Endodermal cell (in vitro differentiated cells): Measurements from ENCODE around the gene LRBA. TPM values are rescaled to one million over a fixed set of nuclear protein-coding genes. Genes with fewer than 3 reads are reported as not detected.

Source experiments
- DNase-seq: peaks from one replicate; pipeline ENCODE4 v3.0.0-alpha.2; 2017
- H3K27ac ChIP-seq: 2 replicates; pipeline ENCODE4 v1.5.1; 2013; ENCODE audit warnings: mild to moderate bottlenecking, low read depth, low read length, moderate library complexity
- H3K27me3 ChIP-seq: 2 replicates; pipeline ENCODE4 v1.6.1; 2013; ENCODE audit warnings: mild to moderate bottlenecking, low read length, moderate library complexity; ENCODE audit not compliant: insufficient read depth, control insufficient read depth, poor library complexity, severe bottlenecking
- H3K36me3 ChIP-seq: 2 replicates; pipeline ENCODE4 v1.7.0; 2013; ENCODE audit warnings: mild to moderate bottlenecking, low read length, moderate library complexity; ENCODE audit not compliant: control insufficient read depth, insufficient read depth
- H3K4me1 ChIP-seq: one replicate; pipeline ENCODE4 v1.7.0; 2013; ENCODE audit warnings: low read length; ENCODE audit not compliant: control insufficient read depth, insufficient read depth
- H3K4me3 ChIP-seq: 2 replicates; pipeline ENCODE4 v1.5.1; 2013; ENCODE audit warnings: mild to moderate bottlenecking, low read length, moderate library complexity
- H3K9ac ChIP-seq: 2 replicates; pipeline ENCODE4 v1.6.1; 2013; ENCODE audit warnings: mild to moderate bottlenecking, low read length, moderate library complexity; ENCODE audit not compliant: poor library complexity, severe bottlenecking; ENCODE audit errors: extremely low read depth
- H3K9me3 ChIP-seq: 2 replicates; pipeline ENCODE4 v1.6.1; 2013; ENCODE audit warnings: mild to moderate bottlenecking, low read length, moderate library complexity; ENCODE audit not compliant: control insufficient read depth
- H3K27ac Mint-ChIP-seq: 2 replicates; pipeline ENCODE4 v1.8.0; 2020; ENCODE audit warnings: mixed read lengths
- H3K27me3 Mint-ChIP-seq: 2 replicates; pipeline ENCODE4 v1.8.0; 2021; ENCODE audit warnings: mild to moderate bottlenecking, mixed read lengths; ENCODE audit not compliant: insufficient read depth
- H3K36me3 Mint-ChIP-seq: 2 replicates; pipeline ENCODE4 v1.8.0; 2020; ENCODE audit warnings: low read depth, mixed read lengths
- H3K4me1 Mint-ChIP-seq: 2 replicates; pipeline ENCODE4 v1.8.0; 2020; ENCODE audit warnings: mixed read lengths
- H3K4me3 Mint-ChIP-seq: 2 replicates; pipeline ENCODE4 v1.8.0; 2020; ENCODE audit warnings: mild to moderate bottlenecking, moderate library complexity, mixed read lengths
- H3K9me3 Mint-ChIP-seq: 2 replicates; pipeline ENCODE4 v1.8.0; 2020; ENCODE audit warnings: mild to moderate bottlenecking, mixed read lengths
- CTCF ChIP-seq: fragments of 200-600 bp; sonication (generic); conservative IDR thresholded peaks from 2 replicates; pipeline ENCODE4 v1.5.0; 2021; ENCODE audit warnings: antibody characterized with exemption, mild to moderate bottlenecking
- WGBS, 2 experiments: methylation state at CpG; one replicate each; pipeline versions ENCODE4 v1.1.5 to v1.1.7; 2013; ENCODE audit warnings: missing lambda C conversion rate in 2 of 2, mixed read lengths in 1 of 2; ENCODE audit not compliant: insufficient coverage in 1 of 2, insufficient read length in 1 of 2; 5-methylcytosine and 5-hydroxymethylcytosine counted together
- total RNA-seq, 2 donors: library from RNA; stranded (reverse); fragmentation: NEBNext Ultra II Directional in 1 of 2; extraction: Animal tissue kit (Norgen Biotek cat#: 25700) in 1 of 2; gene quantifications; 2 replicates in 1 of 2; 3 replicates in 1 of 2; pipeline ENCODE4 v1.2.1, GENCODE V29; 2021

The LRBA gene
- total RNA-seq, 2 donors from 2014 or later: 77.3 to 95.9 TPM

- Mint-ChIP-seq H3K4me3 (no peak overlapping the region), H3K27ac (peak overlapping the region; percentile 65), H3K27me3 (no peaks in the 10 kb centered on the region), H3K36me3 (peaks cover 4% of the 10 kb centered on the region), H3K4me1 (peaks cover 7% of the 10 kb centered on the region), H3K9me3 (no peaks in the 10 kb centered on the region)
- no peak for DNase-seq
- Histone ChIP-seq H3K4me3 (no peak overlapping the region), H3K27me3 (no peaks in the 10 kb centered on the region), H3K4me1 (no peaks in the 10 kb centered on the region), H3K9me3 (no peaks in the 10 kb centered on the region), H3K27ac (no peak overlapping the region), H3K9ac (no peak overlapping the region), H3K36me3 (no peaks in the 10 kb centered on the region)
- WGBS, 2 experiments: 16% methylated on average over 1 of the region's 2 CpGs; no CpG with 5 or more reads in 1 of the 2 experiments
- TF ChIP-seq CTCF: no peak
These were observed 320.6 kb downstream of the LRBA start for GRCh38 chr4:150694438-150694837.

- H3K4me1 ChIP-seq: peaks cover 3% of the 10 kb centered on the region
- Mint-ChIP-seq H3K36me3 (peaks cover under 1% of the 10 kb centered on the region), H3K4me3 (no peak overlapping the region), H3K27me3 (no peaks in the 10 kb centered on the region), H3K9me3 (no peaks in the 10 kb centered on the region), H3K4me1 (peaks cover 16% of the 10 kb centered on the region), H3K27ac (no peak overlapping the region)
- no peak for TF ChIP-seq CTCF
- WGBS, 2 experiments: 56 to 81% methylated on average over 1 to 2 of the region's 2 CpGs
- DNase-seq: no peak
- H3K27me3 ChIP-seq: no peaks in the 10 kb centered on the region
- H3K36me3 ChIP-seq: peaks cover 15% of the 10 kb centered on the region
- no peaks in the 10 kb centered on the region for H3K9me3 ChIP-seq
- H3K9ac ChIP-seq: no peak overlapping the region
- no peak overlapping the region for H3K4me3 ChIP-seq
- no peak overlapping the region for H3K27ac ChIP-seq
These were observed 331.2 kb downstream of the LRBA start for GRCh38 chr4:150683775-150684350.

GRCh38 chr4:150682126-150682525 is 333.0 kb downstream of the LRBA start:
- H3K9ac ChIP-seq: no peak overlapping the region
- no peak for TF ChIP-seq CTCF
- peaks cover 15% of the 10 kb centered on the region for H3K36me3 ChIP-seq
- H3K27ac ChIP-seq: no peak overlapping the region
- no peaks in the 10 kb centered on the region for H3K27me3 ChIP-seq
- no peaks in the 10 kb centered on the region for H3K9me3 Mint-ChIP-seq
- WGBS, 2 experiments: 87 to 92% methylated on average over 1 of the region's 1 CpG
- no peaks in the 10 kb centered on the region for H3K27me3 Mint-ChIP-seq
- no peak overlapping the region for H3K27ac Mint-ChIP-seq
- no peak overlapping the region for H3K4me3 ChIP-seq
- peaks cover 3% of the 10 kb centered on the region for H3K4me1 ChIP-seq
- H3K4me3 Mint-ChIP-seq: no peak overlapping the region
- no peaks in the 10 kb centered on the region for H3K9me3 ChIP-seq
- H3K36me3 Mint-ChIP-seq: no peaks in the 10 kb centered on the region
- H3K4me1 Mint-ChIP-seq: peaks cover 16% of the 10 kb centered on the region
- no peak for DNase-seq
